ENCODE results near the gene POM121L2. TPM values are rescaled to one million over a fixed set of nuclear protein-coding genes. Genes with fewer than 3 reads are reported as not detected.

The POM121L2 gene
- total RNA-seq, 1 donor from 2014 or later: not detected

- no peak overlapping the region for H3K27ac Mint-ChIP-seq (ENCODE audit: unreplicated experiment)
- H3K9me3 Mint-ChIP-seq (ENCODE audit: unreplicated experiment): peaks cover 7% of the 10 kb centered on the region
- DNase-seq: no peak
- H3K27me3 Mint-ChIP-seq (ENCODE audit: unreplicated experiment): peaks cover 4% of the 10 kb centered on the region
- no peaks in the 10 kb centered on the region for H3K36me3 Mint-ChIP-seq (ENCODE audit: unreplicated experiment)
- H3K4me1 Mint-ChIP-seq (ENCODE audit: low read depth, unreplicated experiment): peaks cover 2% of the 10 kb centered on the region
- peak overlapping the region; percentile 88 for H3K4me3 Mint-ChIP-seq (ENCODE audit: unreplicated experiment)
- no peak for TF ChIP-seq CTCF (IDR thresholded peaks at IDR 0.05; ENCODE audit: partially characterized antibody, unreplicated experiment)
Observed at GRCh38 chr6:27333642-27334040, 21.6 kb upstream of the POM121L2 start.

- TF ChIP-seq CTCF (IDR thresholded peaks at IDR 0.05; ENCODE audit: partially characterized antibody, unreplicated experiment): no peak
- Mint-ChIP-seq H3K4me3 (ENCODE audit: unreplicated experiment) (peak overlapping the region; percentile 88), H3K4me1 (ENCODE audit: low read depth, unreplicated experiment) (peaks cover 2% of the 10 kb centered on the region), H3K36me3 (ENCODE audit: unreplicated experiment) (no peaks in the 10 kb centered on the region), H3K27ac (ENCODE audit: unreplicated experiment) (peak overlapping the region; percentile 0), H3K27me3 (ENCODE audit: unreplicated experiment) (peaks cover 4% of the 10 kb centered on the region), H3K9me3 (ENCODE audit: unreplicated experiment) (peaks cover 7% of the 10 kb centered on the region)
- DNase-seq: peak; percentile 40
Observed at GRCh38 chr6:27332692-27333641, 20.9 kb upstream of the POM121L2 start.

GRCh38 chr6:27327023-27327738 lies 15.1 kb upstream of the POM121L2 start:
- H3K9me3 Mint-ChIP-seq (ENCODE audit: unreplicated experiment): no peaks in the 10 kb centered on the region
- no peaks in the 10 kb centered on the region for H3K27me3 Mint-ChIP-seq (ENCODE audit: unreplicated experiment)
- TF ChIP-seq CTCF (IDR thresholded peaks at IDR 0.05; ENCODE audit: partially characterized antibody, unreplicated experiment): no peak
- no peak for DNase-seq
- H3K4me3 Mint-ChIP-seq (ENCODE audit: unreplicated experiment): no peak overlapping the region
- no peaks in the 10 kb centered on the region for H3K36me3 Mint-ChIP-seq (ENCODE audit: unreplicated experiment)
- H3K4me1 Mint-ChIP-seq (ENCODE audit: low read depth, unreplicated experiment): no peaks in the 10 kb centered on the region
- H3K27ac Mint-ChIP-seq (ENCODE audit: unreplicated experiment): no peak overlapping the region

- Mint-ChIP-seq H3K4me3 (ENCODE audit: unreplicated experiment) (no peak overlapping the region), H3K9me3 (ENCODE audit: unreplicated experiment) (no peaks in the 10 kb centered on the region), H3K27ac (ENCODE audit: unreplicated experiment) (no peak overlapping the region), H3K4me1 (ENCODE audit: low read depth, unreplicated experiment) (peaks cover 4% of the 10 kb centered on the region), H3K36me3 (ENCODE audit: unreplicated experiment) (no peaks in the 10 kb centered on the region), H3K27me3 (ENCODE audit: unreplicated experiment) (no peaks in the 10 kb centered on the region)
- DNase-seq: no peak
- no peak for TF ChIP-seq CTCF (IDR thresholded peaks at IDR 0.05; ENCODE audit: partially characterized antibody, unreplicated experiment)
Observed at GRCh38 chr6:27321901-27322300, 9.8 kb upstream of the POM121L2 start.

Data from glutamatergic neuron (in vitro differentiated cells).